ENCODE data around the gene SLX9. TPM values are rescaled to one million over a fixed set of nuclear protein-coding genes. Genes with fewer than 3 reads are reported as not detected.

SLX9 gene
- total RNA-seq, 1 donor from 2014 or later: 38.8 TPM

DNA sequence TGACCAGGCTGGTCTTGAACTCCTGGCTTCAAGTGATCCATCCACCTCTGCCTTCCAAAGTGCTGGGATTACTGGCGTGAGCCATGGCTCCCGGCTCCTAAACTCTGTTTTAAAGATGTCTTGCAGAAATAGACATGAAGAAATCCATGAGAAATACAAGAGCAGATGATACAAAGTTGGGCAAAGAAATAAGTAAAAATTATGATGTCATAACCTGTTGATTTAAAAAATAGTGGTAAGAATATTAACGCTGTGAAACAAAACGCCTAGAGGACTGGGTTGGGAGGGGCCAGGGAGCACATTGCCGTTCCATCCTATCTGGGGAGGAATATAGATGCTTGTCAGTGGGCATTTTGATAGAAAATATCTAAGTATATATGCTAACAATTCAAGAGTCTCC is 17.9 kb upstream of the SLX9 start:
- no peaks in the 10 kb centered on the region for H3K9me3 ChIP-seq (ENCODE audit: insufficient read depth, low read depth, low read length)
- no peaks in the 10 kb centered on the region for H3K36me3 Mint-ChIP-seq (ENCODE audit: low read depth, unreplicated experiment)
- no peak overlapping the region for H3K27ac ChIP-seq (ENCODE audit: low read depth, low read length)
- no peak overlapping the region for H3K4me3 ChIP-seq (ENCODE audit: insufficient read depth, low read depth, low read length)
- no peaks in the 10 kb centered on the region for H3K79me2 ChIP-seq (ENCODE audit: insufficient read depth, low read length)
- no peak overlapping the region for H3K4me2 ChIP-seq (ENCODE audit: low read length)
- H3K36me3 ChIP-seq (ENCODE audit: insufficient read depth, low read length): no peaks in the 10 kb centered on the region
- H3K4me3 Mint-ChIP-seq (ENCODE audit: unreplicated experiment): no peak overlapping the region
- peaks cover 52% of the 10 kb centered on the region for H3K27me3 ChIP-seq (ENCODE audit: insufficient read depth, low read length)
- no peak overlapping the region for H3K27ac Mint-ChIP-seq (ENCODE audit: unreplicated experiment)
- no peak overlapping the region for H3K9ac ChIP-seq (ENCODE audit: low read length)
- no peak for DNase-seq (ENCODE audit: low read depth)
- H4K20me1 ChIP-seq (ENCODE audit: insufficient read depth, low read length): peaks cover 4% of the 10 kb centered on the region
- peaks cover 2% of the 10 kb centered on the region for H3K9me3 Mint-ChIP-seq (ENCODE audit: unreplicated experiment)
- peaks cover 6% of the 10 kb centered on the region for H3K4me1 Mint-ChIP-seq (ENCODE audit: low read depth, unreplicated experiment)
- no peak for TF ChIP-seq EZH2 (IDR thresholded peaks at IDR 0.05; ENCODE audit: insufficient read depth, low read length)
- TF ChIP-seq, protein P1, sequence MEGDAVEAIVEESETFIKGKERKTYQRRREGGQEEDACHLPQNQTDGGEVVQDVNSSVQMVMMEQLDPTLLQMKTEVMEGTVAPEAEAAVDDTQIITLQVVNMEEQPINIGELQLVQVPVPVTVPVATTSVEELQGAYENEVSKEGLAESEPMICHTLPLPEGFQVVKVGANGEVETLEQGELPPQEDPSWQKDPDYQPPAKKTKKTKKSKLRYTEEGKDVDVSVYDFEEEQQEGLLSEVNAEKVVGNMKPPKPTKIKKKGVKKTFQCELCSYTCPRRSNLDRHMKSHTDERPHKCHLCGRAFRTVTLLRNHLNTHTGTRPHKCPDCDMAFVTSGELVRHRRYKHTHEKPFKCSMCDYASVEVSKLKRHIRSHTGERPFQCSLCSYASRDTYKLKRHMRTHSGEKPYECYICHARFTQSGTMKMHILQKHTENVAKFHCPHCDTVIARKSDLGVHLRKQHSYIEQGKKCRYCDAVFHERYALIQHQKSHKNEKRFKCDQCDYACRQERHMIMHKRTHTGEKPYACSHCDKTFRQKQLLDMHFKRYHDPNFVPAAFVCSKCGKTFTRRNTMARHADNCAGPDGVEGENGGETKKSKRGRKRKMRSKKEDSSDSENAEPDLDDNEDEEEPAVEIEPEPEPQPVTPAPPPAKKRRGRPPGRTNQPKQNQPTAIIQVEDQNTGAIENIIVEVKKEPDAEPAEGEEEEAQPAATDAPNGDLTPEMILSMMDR (IDR thresholded peaks at IDR 0.05; ENCODE audit: insufficient read depth, low read depth, low read length): no peak
- no peak overlapping the region for H2AFZ ChIP-seq (ENCODE audit: low read depth, low read length)
- peaks cover 77% of the 10 kb centered on the region for H3K27me3 Mint-ChIP-seq (ENCODE audit: low read depth, unreplicated experiment)
- H3K4me1 ChIP-seq (ENCODE audit: insufficient read depth, low read length): peaks cover 8% of the 10 kb centered on the region
- no peak for FAIRE-seq

DNA sequence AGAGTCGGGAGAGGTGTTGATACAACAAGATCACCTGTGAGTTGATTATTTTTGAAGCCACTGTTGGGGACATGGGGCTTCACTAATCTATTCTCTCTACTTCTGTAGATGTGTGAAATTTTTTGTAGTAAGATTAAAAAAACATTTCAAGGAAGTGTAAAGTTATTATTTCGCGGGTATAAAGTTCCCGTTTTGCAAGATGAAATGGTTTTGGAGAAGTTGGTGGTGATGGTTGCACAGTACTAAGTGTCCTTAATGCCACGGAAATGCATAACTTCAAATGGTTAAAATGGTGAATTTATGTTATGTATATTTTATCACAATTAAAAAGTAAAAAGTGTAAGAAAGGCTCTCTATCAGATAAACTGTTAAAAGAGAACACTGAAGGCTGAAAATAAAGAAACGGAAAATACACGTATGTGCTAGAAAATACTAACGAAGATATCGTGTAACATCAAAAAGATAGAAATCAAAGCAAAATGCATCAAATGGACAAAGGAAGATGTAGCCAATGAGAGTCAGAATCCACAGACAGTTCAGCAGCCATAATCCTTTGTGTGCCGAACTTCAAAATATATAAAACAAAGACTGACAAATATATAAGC is 16.2 kb upstream of the SLX9 start:
- H3K4me1 ChIP-seq (ENCODE audit: insufficient read depth, low read length): peaks cover 24% of the 10 kb centered on the region
- no peak overlapping the region for H3K4me2 ChIP-seq (ENCODE audit: low read length)
- Mint-ChIP-seq H3K27me3 (ENCODE audit: low read depth, unreplicated experiment) (peaks cover 63% of the 10 kb centered on the region), H3K27ac (ENCODE audit: unreplicated experiment) (no peak overlapping the region), H3K36me3 (ENCODE audit: low read depth, unreplicated experiment) (no peaks in the 10 kb centered on the region), H3K9me3 (ENCODE audit: unreplicated experiment) (peaks cover 2% of the 10 kb centered on the region), H3K4me3 (ENCODE audit: unreplicated experiment) (no peak overlapping the region), H3K4me1 (ENCODE audit: low read depth, unreplicated experiment) (peaks cover 19% of the 10 kb centered on the region)
- no peaks in the 10 kb centered on the region for H3K9me3 ChIP-seq (ENCODE audit: insufficient read depth, low read depth, low read length)
- peaks cover 17% of the 10 kb centered on the region for H4K20me1 ChIP-seq (ENCODE audit: insufficient read depth, low read length)
- no peaks in the 10 kb centered on the region for H3K36me3 ChIP-seq (ENCODE audit: insufficient read depth, low read length)
- H3K79me2 ChIP-seq (ENCODE audit: insufficient read depth, low read length): no peaks in the 10 kb centered on the region
- no peak overlapping the region for H3K4me3 ChIP-seq (ENCODE audit: insufficient read depth, low read depth, low read length)
- H3K27me3 ChIP-seq (ENCODE audit: insufficient read depth, low read length): peaks cover 42% of the 10 kb centered on the region
- H2AFZ ChIP-seq (ENCODE audit: low read depth, low read length): no peak overlapping the region
- no peak overlapping the region for H3K27ac ChIP-seq (ENCODE audit: low read depth, low read length)
- FAIRE-seq (no peak), DNase-seq (ENCODE audit: low read depth) (no peak)
- TF ChIP-seq EZH2 (IDR thresholded peaks at IDR 0.05; ENCODE audit: insufficient read depth, low read length): no peak
- TF ChIP-seq, protein P1 (IDR thresholded peaks at IDR 0.05; ENCODE audit: insufficient read depth, low read depth, low read length): no peak
- no peak overlapping the region for H3K9ac ChIP-seq (ENCODE audit: low read length)

DNA sequence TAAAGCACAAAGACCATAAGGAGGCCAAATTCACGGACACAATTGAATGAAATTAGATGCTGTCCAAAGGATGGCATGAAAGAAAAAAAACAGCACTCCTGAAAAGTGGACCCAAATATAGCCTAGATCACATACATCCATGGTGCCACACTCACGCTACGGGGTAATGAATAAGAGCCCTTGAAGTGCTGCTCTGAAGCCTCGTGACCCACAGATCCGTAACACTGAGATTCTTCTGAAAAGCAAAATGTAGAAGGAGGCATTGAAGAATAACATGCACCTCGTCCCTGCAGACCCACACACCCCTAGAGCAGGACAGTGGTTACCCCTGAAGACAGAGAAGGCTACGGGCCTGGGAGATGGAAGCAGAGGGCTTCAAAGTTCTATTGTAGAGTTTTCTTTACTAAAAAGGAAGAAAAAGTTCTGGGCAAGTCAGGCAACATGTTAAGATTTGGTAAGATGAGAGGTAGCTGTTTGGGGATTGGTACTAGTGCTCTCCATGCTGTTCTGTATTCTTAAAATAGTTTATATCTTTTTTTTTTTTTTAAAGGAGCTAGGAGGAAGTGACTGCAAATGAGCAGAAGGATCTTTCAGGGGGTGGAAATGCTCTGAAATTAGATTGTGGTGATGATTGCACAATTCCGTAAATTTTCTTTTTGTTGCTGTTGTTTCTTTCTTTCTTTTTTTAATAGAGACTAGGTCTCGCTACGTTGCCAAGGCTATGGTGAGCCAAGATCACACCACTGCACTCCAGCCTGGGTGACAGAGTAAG is 15.0 kb upstream of the SLX9 start:
- Mint-ChIP-seq H3K4me3 (ENCODE audit: unreplicated experiment) (no peak overlapping the region), H3K27ac (ENCODE audit: unreplicated experiment) (no peak overlapping the region), H3K9me3 (ENCODE audit: unreplicated experiment) (peaks cover 2% of the 10 kb centered on the region), H3K4me1 (ENCODE audit: low read depth, unreplicated experiment) (peaks cover 22% of the 10 kb centered on the region), H3K27me3 (ENCODE audit: low read depth, unreplicated experiment) (peaks cover 66% of the 10 kb centered on the region), H3K36me3 (ENCODE audit: low read depth, unreplicated experiment) (no peaks in the 10 kb centered on the region)
- DNase-seq (ENCODE audit: low read depth) (peak; percentile 36), FAIRE-seq (no peak)
- Histone ChIP-seq H4K20me1 (ENCODE audit: insufficient read depth, low read length) (peaks cover 26% of the 10 kb centered on the region), H2AFZ (ENCODE audit: low read depth, low read length) (no peak overlapping the region), H3K4me3 (ENCODE audit: insufficient read depth, low read depth, low read length) (no peak overlapping the region), H3K79me2 (ENCODE audit: insufficient read depth, low read length) (no peaks in the 10 kb centered on the region), H3K27ac (ENCODE audit: low read depth, low read length) (no peak overlapping the region), H3K36me3 (ENCODE audit: insufficient read depth, low read length) (no peaks in the 10 kb centered on the region), H3K4me2 (ENCODE audit: low read length) (no peak overlapping the region), H3K4me1 (ENCODE audit: insufficient read depth, low read length) (peaks cover 29% of the 10 kb centered on the region), H3K9ac (ENCODE audit: low read length) (no peak overlapping the region), H3K9me3 (ENCODE audit: insufficient read depth, low read depth, low read length) (no peaks in the 10 kb centered on the region), H3K27me3 (ENCODE audit: insufficient read depth, low read length) (peaks cover 42% of the 10 kb centered on the region)
- TF ChIP-seq, protein P1 (IDR thresholded peaks at IDR 0.05; ENCODE audit: insufficient read depth, low read depth, low read length): no peak
- TF ChIP-seq EZH2 (IDR thresholded peaks at IDR 0.05; ENCODE audit: insufficient read depth, low read length): no peak

Measured in astrocyte (in vitro differentiated cells and primary cell).